ENCODE results near the gene STRADA.

Gene STRADA, protein sequence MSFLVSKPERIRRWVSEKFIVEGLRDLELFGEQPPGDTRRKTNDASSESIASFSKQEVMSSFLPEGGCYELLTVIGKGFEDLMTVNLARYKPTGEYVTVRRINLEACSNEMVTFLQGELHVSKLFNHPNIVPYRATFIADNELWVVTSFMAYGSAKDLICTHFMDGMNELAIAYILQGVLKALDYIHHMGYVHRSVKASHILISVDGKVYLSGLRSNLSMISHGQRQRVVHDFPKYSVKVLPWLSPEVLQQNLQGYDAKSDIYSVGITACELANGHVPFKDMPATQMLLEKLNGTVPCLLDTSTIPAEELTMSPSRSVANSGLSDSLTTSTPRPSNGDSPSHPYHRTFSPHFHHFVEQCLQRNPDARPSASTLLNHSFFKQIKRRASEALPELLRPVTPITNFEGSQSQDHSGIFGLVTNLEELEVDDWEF

DNA sequence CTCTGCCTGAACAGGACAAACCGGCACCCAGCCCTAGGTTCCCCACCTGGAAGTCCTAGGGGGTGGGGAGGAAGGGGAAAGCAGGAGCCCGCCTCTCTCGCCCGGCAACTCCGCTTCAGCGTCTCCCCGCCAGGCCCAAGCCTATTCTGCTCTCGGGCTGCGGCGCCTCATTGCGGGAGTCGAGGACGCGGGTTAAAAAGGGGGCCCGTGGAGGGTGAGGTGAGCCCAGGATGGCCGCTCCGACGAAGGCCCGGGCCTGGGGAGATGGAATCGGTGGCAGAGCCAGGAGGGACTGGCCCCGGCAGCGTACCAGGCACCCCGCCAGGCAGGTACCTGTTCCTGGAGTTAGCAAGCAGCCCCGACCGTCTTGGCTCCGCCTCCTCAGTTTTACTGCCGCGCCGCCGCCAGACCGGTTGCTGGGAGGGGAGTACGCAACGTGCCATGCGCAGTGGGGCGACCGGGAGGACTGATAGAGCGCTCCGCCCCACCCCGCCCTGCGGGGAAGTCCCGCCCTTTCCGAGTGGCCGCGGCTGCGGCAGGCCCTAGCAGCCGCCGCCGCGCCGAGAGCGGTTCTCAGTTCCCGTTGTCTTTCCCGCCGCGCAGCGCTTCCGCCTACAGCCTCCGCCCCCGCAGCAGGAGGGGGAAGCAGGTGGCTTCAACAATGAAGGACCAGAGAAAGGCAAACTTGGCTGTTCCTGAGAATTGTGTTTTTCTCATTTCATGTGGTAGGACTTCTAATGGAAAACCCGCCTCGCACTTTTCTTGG is at the start of gene STRADA:
Gene STRADA (minus strand): TSS at position 392 of the 766 bp plus-strand sequence. CDS start 13,430 bp downstream, outside the sequence.
- TF ChIP-seq, protein P1, sequence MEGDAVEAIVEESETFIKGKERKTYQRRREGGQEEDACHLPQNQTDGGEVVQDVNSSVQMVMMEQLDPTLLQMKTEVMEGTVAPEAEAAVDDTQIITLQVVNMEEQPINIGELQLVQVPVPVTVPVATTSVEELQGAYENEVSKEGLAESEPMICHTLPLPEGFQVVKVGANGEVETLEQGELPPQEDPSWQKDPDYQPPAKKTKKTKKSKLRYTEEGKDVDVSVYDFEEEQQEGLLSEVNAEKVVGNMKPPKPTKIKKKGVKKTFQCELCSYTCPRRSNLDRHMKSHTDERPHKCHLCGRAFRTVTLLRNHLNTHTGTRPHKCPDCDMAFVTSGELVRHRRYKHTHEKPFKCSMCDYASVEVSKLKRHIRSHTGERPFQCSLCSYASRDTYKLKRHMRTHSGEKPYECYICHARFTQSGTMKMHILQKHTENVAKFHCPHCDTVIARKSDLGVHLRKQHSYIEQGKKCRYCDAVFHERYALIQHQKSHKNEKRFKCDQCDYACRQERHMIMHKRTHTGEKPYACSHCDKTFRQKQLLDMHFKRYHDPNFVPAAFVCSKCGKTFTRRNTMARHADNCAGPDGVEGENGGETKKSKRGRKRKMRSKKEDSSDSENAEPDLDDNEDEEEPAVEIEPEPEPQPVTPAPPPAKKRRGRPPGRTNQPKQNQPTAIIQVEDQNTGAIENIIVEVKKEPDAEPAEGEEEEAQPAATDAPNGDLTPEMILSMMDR (IDR thresholded peaks at IDR 0.05; ENCODE audit: extremely low read depth, missing control alignments): no peak
- peak; percentile 94 for DNase-seq (ENCODE audit: low spot score)

DNA sequence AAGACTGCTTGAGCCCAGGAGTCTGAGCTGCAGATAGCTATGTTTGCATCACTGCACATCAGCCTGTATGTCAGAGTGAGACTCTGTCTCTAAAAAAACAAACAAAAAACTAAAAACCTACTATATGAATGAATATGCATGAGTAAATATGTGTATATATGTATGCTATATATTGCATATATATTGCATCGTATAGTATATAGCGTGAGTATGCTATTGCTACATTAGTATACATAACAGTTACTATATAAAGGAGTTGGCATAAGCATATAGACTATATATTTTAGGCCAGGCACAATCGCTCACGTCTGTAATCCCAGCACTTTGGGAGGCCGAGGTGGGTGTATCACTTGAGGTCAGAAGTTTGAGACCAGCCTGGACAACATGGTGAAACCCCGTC is 48.5 kb upstream of the STRADA start:
- no peak for DNase-seq (ENCODE audit: low spot score)
- TF ChIP-seq, protein P1 (IDR thresholded peaks at IDR 0.05; ENCODE audit: extremely low read depth, missing control alignments): no peak

DNA sequence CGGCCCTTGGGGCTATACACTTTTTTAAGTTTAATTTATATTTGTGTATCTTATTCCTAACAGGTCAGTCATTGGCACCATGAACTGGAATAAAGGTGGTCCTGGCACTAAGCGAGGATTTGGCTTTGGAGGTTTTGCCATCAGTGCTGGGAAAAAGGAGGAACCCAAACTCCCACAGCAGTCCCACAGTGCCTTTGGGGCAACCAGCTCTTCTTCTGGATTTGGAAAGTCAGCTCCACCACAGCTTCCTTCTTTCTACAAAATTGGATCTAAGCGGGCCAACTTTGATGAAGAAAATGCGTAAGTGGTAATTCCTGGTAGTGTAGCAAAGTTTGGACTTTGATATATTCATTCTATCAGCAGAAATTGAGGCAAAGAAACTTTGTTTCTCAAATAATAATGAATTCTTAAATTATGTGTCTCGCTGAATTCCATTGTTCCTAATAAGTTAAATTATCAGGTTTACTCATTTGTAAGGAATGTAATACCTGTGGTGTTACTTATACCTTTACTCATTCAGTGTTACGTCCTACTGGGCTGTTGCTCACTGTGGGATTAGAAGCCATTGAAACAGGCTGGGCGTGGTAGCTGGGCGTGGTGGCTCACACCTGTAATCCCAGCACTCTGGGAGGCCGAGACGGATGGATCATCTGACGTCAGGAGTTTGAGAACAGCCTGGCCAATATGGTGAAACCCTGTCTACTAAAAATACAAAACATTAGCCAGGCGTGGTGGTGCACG is 45.5 kb upstream of the STRADA start:
- no peak for DNase-seq (ENCODE audit: low spot score)
- TF ChIP-seq, protein P1 (IDR thresholded peaks at IDR 0.05; ENCODE audit: extremely low read depth, missing control alignments): no peak

DNA sequence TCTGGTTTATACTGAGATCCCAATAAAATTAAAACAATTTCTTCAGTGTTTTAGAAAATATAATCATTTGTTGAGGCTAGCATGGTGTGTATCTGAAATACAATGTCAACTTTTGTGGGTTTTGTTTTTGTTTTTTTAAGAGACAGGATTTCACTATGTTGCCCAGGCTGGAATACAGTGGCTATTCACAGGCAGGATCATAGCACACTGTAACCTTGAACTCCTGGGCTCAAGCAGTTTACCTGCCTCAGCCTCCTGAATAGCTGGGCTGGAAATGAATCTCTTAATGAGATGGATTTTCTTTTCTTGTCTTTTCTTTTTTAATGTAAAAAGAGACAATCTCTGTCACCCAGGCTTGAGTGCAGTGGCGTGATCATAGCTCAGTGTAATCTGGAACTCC is 44.5 kb upstream of the STRADA start:
- TF ChIP-seq, protein P1 (IDR thresholded peaks at IDR 0.05; ENCODE audit: extremely low read depth, missing control alignments): no peak
- no peak for DNase-seq (ENCODE audit: low spot score)

DNA sequence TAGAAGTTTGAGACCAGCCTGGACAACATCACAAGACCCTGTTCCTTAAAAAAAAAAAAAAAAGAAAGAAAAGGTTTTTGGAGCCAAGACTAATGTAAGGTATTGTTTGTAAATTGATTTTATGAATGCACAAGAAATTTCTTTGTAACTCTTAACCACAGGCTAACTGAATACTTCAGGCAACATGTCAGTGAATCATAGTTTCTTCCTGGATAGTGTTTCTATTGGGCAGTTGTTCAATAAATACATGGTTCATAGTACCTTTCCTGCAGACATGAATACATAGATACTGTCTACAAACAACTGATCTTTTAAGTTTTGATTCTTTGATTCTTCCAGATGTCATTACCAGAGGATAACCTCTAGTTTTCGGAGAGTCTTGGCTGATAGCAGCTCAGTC is 44.0 kb upstream of the STRADA start:
- TF ChIP-seq, protein P1 (IDR thresholded peaks at IDR 0.05; ENCODE audit: extremely low read depth, missing control alignments): no peak
- DNase-seq (ENCODE audit: low spot score): no peak

DNA sequence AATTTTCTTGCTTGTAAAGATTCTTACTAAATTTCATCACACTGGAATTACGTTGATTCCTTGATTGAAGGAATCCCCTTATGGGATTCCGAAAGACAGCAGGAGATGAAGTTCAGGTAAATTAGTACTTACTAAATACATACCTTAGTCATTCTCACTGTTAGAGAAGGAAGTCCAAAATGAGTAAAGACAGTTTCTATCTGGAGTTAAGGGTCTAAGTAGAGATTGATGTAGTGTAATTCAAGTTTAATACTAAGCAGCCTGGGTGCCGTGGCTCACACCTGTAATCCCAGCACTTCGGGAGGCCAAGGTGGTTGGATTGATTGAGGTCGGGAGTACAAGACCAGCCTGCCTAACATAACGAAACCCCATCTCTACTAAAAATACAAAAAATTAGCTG is 41.9 kb upstream of the STRADA start:
- no peak for DNase-seq (ENCODE audit: low spot score)
- TF ChIP-seq, protein P1 (IDR thresholded peaks at IDR 0.05; ENCODE audit: extremely low read depth, missing control alignments): no peak
